ENCODE data around the gene PIGC.

GRCh38 chr1:172492421-172492820 lies 48.6 kb upstream of the PIGC start:
- TF ChIP-seq ZNF274 (IDR thresholded peaks at IDR 0.05; ENCODE audit: low read depth, low read length) (no peak), YY1 (IDR thresholded peaks at IDR 0.05; ENCODE audit: insufficient read depth, insufficient read length) (no peak)
